Neuronal stem cell (in vitro differentiated cells): ENCODE measurements around the gene ALPI.

Experiments
- DNase-seq: peaks from one replicate; pipeline ENCODE4 v3.0.0-alpha.2; 2013; ENCODE audit warnings: low spot score
- H2AFZ ChIP-seq: one replicate; pipeline ENCODE4 v1.6.1; 2013; ENCODE audit warnings: mild to moderate bottlenecking, low read length, inconsistent platforms
- H2AK5ac ChIP-seq: 2 replicates; pipeline ENCODE4 v1.6.1; 2013; ENCODE audit warnings: low read depth, mild to moderate bottlenecking, inconsistent platforms, low read length, moderate library complexity, mixed read lengths
- H2BK120ac ChIP-seq: 2 replicates; pipeline ENCODE4 v1.6.1; 2013; ENCODE audit warnings: low read depth, mild to moderate bottlenecking, inconsistent platforms, low read length, moderate library complexity, mixed read lengths
- H2BK12ac ChIP-seq: one replicate; pipeline ENCODE4 v1.6.1; 2013; ENCODE audit warnings: low read length, inconsistent platforms
- H2BK15ac ChIP-seq: 2 replicates; pipeline ENCODE4 v1.6.1; 2013; ENCODE audit warnings: mild to moderate bottlenecking, low read length, inconsistent platforms, mixed read lengths
- H2BK5ac ChIP-seq: one replicate; pipeline ENCODE4 v1.6.1; 2013; ENCODE audit warnings: inconsistent platforms, mild to moderate bottlenecking, low read length, moderate library complexity
- H3K14ac ChIP-seq: one replicate; pipeline ENCODE4 v1.6.1; 2013; ENCODE audit warnings: low read length, inconsistent platforms
- H3K18ac ChIP-seq: 2 replicates; pipeline ENCODE4 v1.6.1; 2013; ENCODE audit warnings: low read length, inconsistent platforms
- H3K23ac ChIP-seq: 2 replicates; pipeline ENCODE4 v1.6.1; 2013; ENCODE audit warnings: low read depth, mild to moderate bottlenecking, mixed read lengths, low read length, inconsistent platforms; ENCODE audit not compliant: poor library complexity
- H3K27ac ChIP-seq: replicated peaks from 3 replicates; pipeline ENCODE4 v1.5.1; 2013; ENCODE audit warnings: low read length, inconsistent platforms
- H3K27me3 ChIP-seq, 3 experiments: 2 replicates each; pipeline ENCODE4 v1.6.1; 2013; ENCODE audit warnings: low read length in 3 of 3, mild to moderate bottlenecking in 2 of 3, inconsistent platforms in 1 of 3, low read depth in 1 of 3, mixed read lengths in 1 of 3, moderate library complexity in 1 of 3; ENCODE audit not compliant: control insufficient read depth in 3 of 3, insufficient read depth in 3 of 3
- H3K36me3 ChIP-seq, 2 donors: replicated peaks in 1 of 2; 2 replicates each; pipeline ENCODE4 v1.6.1; 2013; ENCODE audit warnings: low read length in 2 of 2; ENCODE audit not compliant: control insufficient read depth in 2 of 2, insufficient read depth in 2 of 2
- H3K4ac ChIP-seq: 2 replicates; pipeline ENCODE4 v1.6.1; 2013; ENCODE audit warnings: inconsistent platforms, mild to moderate bottlenecking, low read length, moderate library complexity
- H3K4me1 ChIP-seq, 2 donors: 1 replicate in 1 of 2; 2 replicates in 1 of 2; pipeline ENCODE4 v1.6.1; 2013; ENCODE audit warnings: low read length in 2 of 2, low read depth in 1 of 2; ENCODE audit not compliant: control insufficient read depth in 2 of 2, insufficient read depth in 1 of 2
- H3K4me2 ChIP-seq: one replicate; pipeline ENCODE4 v1.6.1; 2013; ENCODE audit warnings: mild to moderate bottlenecking, low read length, inconsistent platforms; ENCODE audit not compliant: insufficient read depth, poor library complexity, severe bottlenecking
- H3K4me3 ChIP-seq, 2 donors: 2 replicates each; pipeline ENCODE4 v1.5.1; 2013; ENCODE audit warnings: low read length in 2 of 2, mild to moderate bottlenecking in 2 of 2, inconsistent platforms in 1 of 2, moderate library complexity in 1 of 2
- H3K79me1 ChIP-seq: one replicate; pipeline ENCODE4 v1.6.1; 2013; ENCODE audit warnings: low read depth, mild to moderate bottlenecking, inconsistent platforms, low read length, moderate library complexity
- H3K9ac ChIP-seq: one replicate; pipeline ENCODE4 v1.6.1; 2013; ENCODE audit warnings: mild to moderate bottlenecking, low read depth, low read length, inconsistent platforms; ENCODE audit not compliant: poor library complexity
- H3K9me3 ChIP-seq, 2 donors: replicated peaks in 1 of 2; 2 replicates each; pipeline versions ENCODE3 to v1.6.1; 2013; ENCODE audit warnings: low read length in 2 of 2, mild to moderate bottlenecking in 2 of 2, inconsistent platforms in 1 of 2, low read depth in 1 of 2, mixed read lengths in 1 of 2, moderate library complexity in 1 of 2; ENCODE audit not compliant: control insufficient read depth in 2 of 2, insufficient read depth in 1 of 2
- H4K8ac ChIP-seq: one replicate; pipeline ENCODE4 v1.6.1; 2013; ENCODE audit warnings: low read depth, mild to moderate bottlenecking, inconsistent platforms, low read length, moderate library complexity
- H4K91ac ChIP-seq: one replicate; pipeline ENCODE4 v1.6.1; 2013; ENCODE audit warnings: low read length, low read depth, mild to moderate bottlenecking, inconsistent platforms; ENCODE audit not compliant: poor library complexity
- WGBS, 2 donors: extraction: QIAGEN DNeasy Blood & Tissue Kit; methylation state at CpG; one replicate each; pipeline ENCODE4 v1.1.7; 2013; ENCODE audit warnings: missing lambda C conversion rate in 2 of 2, mixed read lengths in 1 of 2; ENCODE audit not compliant: insufficient read length in 2 of 2, insufficient replicate concordance in 1 of 2; ENCODE audit errors: extremely low coverage in 2 of 2; 5-methylcytosine and 5-hydroxymethylcytosine counted together

Gene ALPI

DNA sequence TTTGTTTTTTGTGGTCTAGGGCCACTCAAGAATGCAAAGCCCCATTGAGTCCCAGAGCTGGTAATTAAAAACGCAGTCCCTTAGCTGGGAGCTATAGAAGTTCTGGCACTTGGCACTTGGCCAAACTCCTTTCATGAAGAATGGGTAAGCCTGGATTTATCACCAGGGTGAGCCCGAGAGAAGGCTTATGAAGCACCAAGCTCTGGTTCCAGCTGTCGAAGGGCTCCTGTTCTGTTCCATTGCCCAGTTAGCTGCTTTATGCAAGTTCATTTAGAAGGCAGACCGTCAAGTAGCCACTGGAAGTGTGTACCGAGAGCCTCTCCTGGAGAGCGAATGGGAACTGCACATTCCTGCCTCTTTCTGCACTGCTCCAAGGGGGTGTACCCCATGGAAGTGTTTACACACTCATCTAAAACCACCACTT lies 17.5 kb downstream of the ALPI start:
- DNase-seq, result no peak
- Histone ChIP-seq H2BK120ac (no peak overlapping the region), H2AFZ (no peak overlapping the region), H3K79me1 (no peaks in the 10 kb centered on the region), H3K4me1 (no peaks in the 10 kb centered on the region), H3K4me3 (no peak overlapping the region), H4K8ac (no peak overlapping the region), H2BK5ac (no peak overlapping the region), H3K27me3 (peaks cover 0 to 56% (median 0%) of the 10 kb centered on the region in 3 experiments), H3K18ac (no peak overlapping the region), H3K23ac (no peak overlapping the region), H3K4ac (no peak overlapping the region), H3K9me3 (no peaks in the 10 kb centered on the region), H3K36me3 (no peaks in the 10 kb centered on the region), H2AK5ac (no peak overlapping the region), H3K14ac (no peak overlapping the region), H3K27ac (no peak overlapping the region), H3K9ac (no peak overlapping the region), H3K4me2 (no peak overlapping the region), H4K91ac (no peak overlapping the region), H2BK12ac (no peak overlapping the region), H2BK15ac (no peak overlapping the region)
- no CpG with 5 or more reads among the region's 6 CpGs for WGBS, 2 donors

DNA sequence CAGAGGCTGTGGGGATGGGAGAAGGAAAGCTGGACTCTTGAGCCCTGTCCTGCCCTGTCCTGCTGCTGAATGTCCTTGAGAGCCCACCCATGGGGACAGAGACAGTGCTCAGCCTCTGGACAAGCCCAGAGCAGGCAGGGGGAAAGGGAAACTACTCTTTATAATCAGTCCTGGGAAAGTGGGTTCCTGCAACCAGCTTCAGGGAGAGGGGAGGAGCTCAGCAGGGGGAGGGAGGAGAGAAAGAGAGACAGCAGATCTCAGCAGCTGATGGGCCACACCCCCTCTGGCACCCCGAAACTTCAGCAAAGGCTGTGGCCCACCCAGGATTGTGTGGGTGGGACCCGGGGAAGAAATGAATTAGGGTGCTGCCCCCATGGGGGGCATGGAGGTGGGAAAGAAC lies 20.1 kb downstream of the ALPI start:
- no peak overlapping the region for H3K27ac ChIP-seq
- WGBS, 2 donors, result no CpG with 5 or more reads among the region's 2 CpGs
- H3K9me3 ChIP-seq, result no peaks in the 10 kb centered on the region
- no peak overlapping the region for H3K9ac ChIP-seq
- peak overlapping the region; percentile 23 for H2AK5ac ChIP-seq
- no peak overlapping the region for H4K91ac ChIP-seq
- H2BK120ac ChIP-seq, result no peak overlapping the region
- no peak overlapping the region for H4K8ac ChIP-seq
- H2BK5ac ChIP-seq, result no peak overlapping the region
- H3K27me3 ChIP-seq, result peaks cover 0 to 63% (median 0%) of the 10 kb centered on the region in 3 experiments
- H3K36me3 ChIP-seq, result no peaks in the 10 kb centered on the region
- H2AFZ ChIP-seq, result no peak overlapping the region
- no peak overlapping the region for H3K4me3 ChIP-seq
- H3K79me1 ChIP-seq, result peaks cover 1% of the 10 kb centered on the region
- H3K4ac ChIP-seq, result no peak overlapping the region
- H3K23ac ChIP-seq, result no peak overlapping the region
- DNase-seq, result no peak
- H3K4me1 ChIP-seq, result no peaks in the 10 kb centered on the region
- no peak overlapping the region for H2BK15ac ChIP-seq
- no peak overlapping the region for H2BK12ac ChIP-seq
- peak overlapping the region; percentile 39 for H3K18ac ChIP-seq
- no peak overlapping the region for H3K14ac ChIP-seq
- no peak overlapping the region for H3K4me2 ChIP-seq

DNA sequence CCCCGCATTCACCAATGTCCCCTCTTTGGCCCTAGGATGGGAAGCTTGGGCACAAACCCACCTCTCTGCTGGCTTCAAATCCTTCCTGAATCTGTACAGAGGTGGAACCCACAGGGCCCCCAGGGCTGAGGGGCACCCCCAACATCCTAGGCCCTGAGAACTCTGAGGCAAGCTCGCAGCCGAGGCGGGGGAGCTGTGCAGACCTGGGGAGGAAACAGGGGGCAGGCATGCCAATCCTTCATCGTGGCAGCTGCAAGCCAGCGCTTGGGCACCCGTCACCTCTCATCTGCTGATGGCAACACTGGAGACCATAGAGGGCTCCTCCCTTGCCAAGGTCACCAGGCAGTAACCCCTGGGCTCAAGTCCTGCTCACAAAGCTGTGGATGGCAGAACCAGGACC lies 20.8 kb downstream of the ALPI start:
- Histone ChIP-seq H2BK120ac (no peak overlapping the region), H3K4me3 (no peak overlapping the region), H2BK15ac (no peak overlapping the region), H3K14ac (no peak overlapping the region), H2AFZ (no peak overlapping the region), H4K8ac (no peak overlapping the region), H2BK12ac (no peak overlapping the region), H3K4me1 (no peaks in the 10 kb centered on the region), H4K91ac (no peak overlapping the region), H3K79me1 (peaks cover 1% of the 10 kb centered on the region), H2AK5ac (peak overlapping the region; percentile 76), H3K27me3 (peaks cover 0 to 65% (median 0%) of the 10 kb centered on the region in 3 experiments), H3K9me3 (no peaks in the 10 kb centered on the region), H3K4me2 (no peak overlapping the region), H3K4ac (no peak overlapping the region), H3K36me3 (no peaks in the 10 kb centered on the region), H3K18ac (peak overlapping the region; percentile 65), H2BK5ac (no peak overlapping the region), H3K9ac (no peak overlapping the region), H3K23ac (no peak overlapping the region), H3K27ac (no peak overlapping the region)
- no CpG with 5 or more reads among the region's 7 CpGs for WGBS, 2 donors
- DNase-seq, result no peak

DNA sequence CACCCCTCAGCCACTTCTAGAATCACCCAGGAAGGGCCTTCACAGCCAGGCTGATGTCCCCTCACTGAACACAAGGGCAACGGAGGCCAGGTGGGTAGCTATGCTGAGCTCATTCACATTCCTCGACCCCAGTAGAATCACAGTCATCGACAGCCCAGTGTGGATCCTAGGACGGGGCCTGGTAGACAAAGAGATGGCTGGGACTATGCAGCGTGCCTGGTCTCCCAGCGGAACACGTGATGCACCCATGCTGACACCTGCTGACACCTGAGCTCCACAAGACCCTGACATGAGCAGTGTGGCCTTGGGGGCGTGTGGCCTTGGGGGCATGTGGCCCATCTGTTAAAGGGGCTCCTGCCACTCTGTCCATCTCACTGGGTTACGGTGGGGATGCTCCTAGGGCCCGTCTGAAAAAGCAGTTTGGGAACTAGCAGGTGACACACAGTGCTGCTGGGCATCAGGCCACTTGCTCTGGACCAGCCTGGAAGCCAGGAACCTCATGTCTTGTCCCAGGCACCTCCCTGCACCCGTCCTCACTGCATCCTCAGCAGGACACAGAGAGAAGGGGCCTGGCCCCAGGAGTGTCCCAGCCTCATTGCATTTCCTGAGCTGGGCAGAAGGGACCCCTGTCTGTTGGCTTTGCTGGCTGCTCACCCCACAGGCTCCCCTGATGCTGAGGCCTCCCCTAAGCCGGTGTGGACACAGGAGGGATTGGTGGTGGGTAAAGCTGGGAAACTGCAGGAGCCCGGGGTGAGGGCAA lies 22.0 kb downstream of the ALPI start:
- H3K9me3 ChIP-seq, result no peaks in the 10 kb centered on the region
- WGBS, 2 donors, result no CpG with 5 or more reads among the region's 13 CpGs

More for the DNA sequence above, 22.0 kb downstream of the ALPI start:
- Histone ChIP-seq H4K91ac (no peak overlapping the region), H3K4me3 (no peak overlapping the region), H3K27me3 (peaks cover 0 to 67% (median 0%) of the 10 kb centered on the region in 3 experiments), H3K4ac (no peak overlapping the region), H3K14ac (peak overlapping the region; percentile 25), H4K8ac (no peak overlapping the region), H3K23ac (no peak overlapping the region), H2AK5ac (peak overlapping the region; percentile 60), H3K36me3 (no peaks in the 10 kb centered on the region), H2BK12ac (no peak overlapping the region), H3K18ac (no peak overlapping the region), H2AFZ (no peak overlapping the region), H3K79me1 (peaks cover 1% of the 10 kb centered on the region), H2BK120ac (no peak overlapping the region), H2BK15ac (no peak overlapping the region), H3K27ac (no peak overlapping the region), H2BK5ac (no peak overlapping the region), H3K9ac (peak overlapping the region; percentile 53), H3K4me2 (no peak overlapping the region), H3K4me1 (no peaks in the 10 kb centered on the region)
- DNase-seq, result no peak
